ENCODE results near the gene VKORC1L1. TPM values are rescaled to one million over a fixed set of nuclear protein-coding genes. Genes with fewer than 3 reads are reported as not detected.
"Not testable (repeated sequence)": the region's sequence is repeated elsewhere in the genome, so short reads cannot be mapped to it uniquely, and the experiment has no call there.

Gene VKORC1L1
- 23.1 and 23.6 TPM in 2 replicates for total RNA-seq
- long read RNA-seq, full-length matches to known transcripts, result 5 of 20 reads
- long read RNA-seq, partial matches to known transcripts, result 0 of 20 reads
- long read RNA-seq, other reads (novel, unspliced or antisense), result 15 of 20 reads

- Mint-ChIP-seq H3K36me3 (ENCODE audit: unreplicated experiment) (no peaks in the 10 kb centered on the region), H3K9me3 (ENCODE audit: unreplicated experiment) (no peaks in the 10 kb centered on the region), H3K27ac (ENCODE audit: unreplicated experiment) (peak within 1 kb of the TSS; percentile 44), H3K4me1 (ENCODE audit: unreplicated experiment) (peaks cover 7% of the 10 kb centered on the region), H3K27me3 (ENCODE audit: unreplicated experiment) (no peaks in the 10 kb centered on the region), H3K4me3 (ENCODE audit: unreplicated experiment) (peak within 1 kb of the TSS; percentile 76)
- peak; percentile 99 for DNase-seq (ENCODE audit: extremely low spot score, unreplicated experiment)
- TF ChIP-seq, protein P1, sequence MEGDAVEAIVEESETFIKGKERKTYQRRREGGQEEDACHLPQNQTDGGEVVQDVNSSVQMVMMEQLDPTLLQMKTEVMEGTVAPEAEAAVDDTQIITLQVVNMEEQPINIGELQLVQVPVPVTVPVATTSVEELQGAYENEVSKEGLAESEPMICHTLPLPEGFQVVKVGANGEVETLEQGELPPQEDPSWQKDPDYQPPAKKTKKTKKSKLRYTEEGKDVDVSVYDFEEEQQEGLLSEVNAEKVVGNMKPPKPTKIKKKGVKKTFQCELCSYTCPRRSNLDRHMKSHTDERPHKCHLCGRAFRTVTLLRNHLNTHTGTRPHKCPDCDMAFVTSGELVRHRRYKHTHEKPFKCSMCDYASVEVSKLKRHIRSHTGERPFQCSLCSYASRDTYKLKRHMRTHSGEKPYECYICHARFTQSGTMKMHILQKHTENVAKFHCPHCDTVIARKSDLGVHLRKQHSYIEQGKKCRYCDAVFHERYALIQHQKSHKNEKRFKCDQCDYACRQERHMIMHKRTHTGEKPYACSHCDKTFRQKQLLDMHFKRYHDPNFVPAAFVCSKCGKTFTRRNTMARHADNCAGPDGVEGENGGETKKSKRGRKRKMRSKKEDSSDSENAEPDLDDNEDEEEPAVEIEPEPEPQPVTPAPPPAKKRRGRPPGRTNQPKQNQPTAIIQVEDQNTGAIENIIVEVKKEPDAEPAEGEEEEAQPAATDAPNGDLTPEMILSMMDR (IDR thresholded peaks at IDR 0.05), result no peak
Measured at GRCh38 chr7:65872776-65873581, at the start of gene VKORC1L1. VKORC1L1 (plus strand) TSS chr7:65873074; CDS start chr7:65873372, 298 bp downstream.

- Mint-ChIP-seq H3K36me3 (ENCODE audit: unreplicated experiment) (no peaks in the 10 kb centered on the region), H3K27me3 (ENCODE audit: unreplicated experiment) (peaks cover 4% of the 10 kb centered on the region), H3K4me1 (ENCODE audit: unreplicated experiment) (no peaks in the 10 kb centered on the region), H3K27ac (ENCODE audit: unreplicated experiment) (no peak overlapping the region), H3K9me3 (ENCODE audit: unreplicated experiment) (no peaks in the 10 kb centered on the region), H3K4me3 (ENCODE audit: unreplicated experiment) (no peak overlapping the region)
- no peak for DNase-seq (ENCODE audit: extremely low spot score, unreplicated experiment)
- TF ChIP-seq, protein P1 (IDR thresholded peaks at IDR 0.05), result no peak
Measured at GRCh38 chr7:65827366-65827765, 45.5 kb upstream of the VKORC1L1 start.

DNA sequence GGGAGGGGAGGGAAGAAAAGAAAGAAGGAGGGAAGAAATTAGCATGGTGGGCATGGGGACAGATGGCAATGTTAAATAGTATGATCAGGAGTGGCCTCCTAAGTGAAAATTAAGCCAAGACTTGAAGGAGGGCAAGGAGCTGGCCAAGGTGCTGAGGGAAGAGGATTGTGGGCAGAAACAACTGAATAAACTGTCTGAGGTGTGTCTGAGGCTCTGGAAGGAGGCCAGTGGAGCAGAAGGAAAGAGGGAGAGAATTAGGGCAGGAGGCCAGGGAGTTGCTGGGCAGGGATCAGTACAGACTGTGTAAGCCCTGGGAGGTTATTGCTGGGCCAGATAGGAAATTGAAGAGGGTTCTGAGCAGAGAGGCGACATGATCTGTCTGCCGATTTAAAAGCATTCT, 40.6 kb upstream of the VKORC1L1 start:
- TF ChIP-seq, protein P1 (IDR thresholded peaks at IDR 0.05), result no peak
- H3K4me1 Mint-ChIP-seq (ENCODE audit: unreplicated experiment), result no peaks in the 10 kb centered on the region
- peaks cover 3% of the 10 kb centered on the region for H3K9me3 Mint-ChIP-seq (ENCODE audit: unreplicated experiment)
- no peaks in the 10 kb centered on the region for H3K36me3 Mint-ChIP-seq (ENCODE audit: unreplicated experiment)
- H3K27ac Mint-ChIP-seq (ENCODE audit: unreplicated experiment), result no peak overlapping the region
- H3K27me3 Mint-ChIP-seq (ENCODE audit: unreplicated experiment), result peaks cover 3% of the 10 kb centered on the region
- DNase-seq (ENCODE audit: extremely low spot score, unreplicated experiment), result no peak
- H3K4me3 Mint-ChIP-seq (ENCODE audit: unreplicated experiment), result no peak overlapping the region

DNA sequence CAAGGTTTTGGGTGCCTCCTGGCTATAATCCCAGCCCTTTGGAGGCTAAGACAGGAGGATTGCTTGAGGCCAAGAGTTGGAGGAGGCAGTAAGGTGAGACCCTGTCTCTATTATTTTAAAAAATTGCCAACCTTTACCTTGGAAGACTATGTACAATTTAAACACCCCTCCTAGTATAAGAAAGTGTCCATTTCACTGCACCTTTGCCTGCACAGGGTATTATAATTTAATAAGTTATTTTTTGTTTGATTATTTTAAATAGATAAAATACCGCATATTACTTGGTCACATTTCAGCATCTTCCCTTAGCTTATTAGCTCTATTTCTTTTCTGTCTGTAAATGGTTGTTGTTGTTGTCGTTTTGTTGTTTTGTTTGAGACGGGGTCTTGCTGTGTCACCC, 36.2 kb upstream of the VKORC1L1 start:
- not testable (repeated sequence) for H3K27ac Mint-ChIP-seq (ENCODE audit: unreplicated experiment); H3K27me3 Mint-ChIP-seq (ENCODE audit: unreplicated experiment); H3K4me3 Mint-ChIP-seq (ENCODE audit: unreplicated experiment); H3K36me3 Mint-ChIP-seq (ENCODE audit: unreplicated experiment); DNase-seq (ENCODE audit: extremely low spot score, unreplicated experiment); H3K4me1 Mint-ChIP-seq (ENCODE audit: unreplicated experiment); H3K9me3 Mint-ChIP-seq (ENCODE audit: unreplicated experiment)

- not testable (repeated sequence) for DNase-seq (ENCODE audit: extremely low spot score, unreplicated experiment)
Measured at GRCh38 chr7:65837541-65837956, 35.3 kb upstream of the VKORC1L1 start.

DNA sequence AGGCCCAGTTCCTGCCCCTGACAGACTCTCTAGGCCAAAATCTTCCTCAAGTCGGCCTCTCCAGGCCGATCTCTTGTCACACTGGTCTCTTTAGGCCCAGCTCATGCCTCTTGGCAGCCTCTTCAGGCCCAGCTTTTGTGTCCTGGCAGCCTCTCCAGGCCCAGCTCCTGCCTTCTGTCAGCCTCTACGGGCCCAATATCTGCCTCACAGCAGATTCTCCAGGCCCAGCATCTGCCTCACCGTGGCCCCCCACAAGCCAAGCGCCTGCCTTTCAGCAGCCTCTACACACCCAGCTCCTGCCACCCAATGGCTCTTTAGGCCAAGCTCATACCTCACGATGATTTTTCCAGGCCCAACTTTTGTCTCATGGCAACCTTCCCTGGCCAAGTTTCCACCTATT, 33.0 kb upstream of the VKORC1L1 start:
- no peaks in the 10 kb centered on the region for H3K4me1 Mint-ChIP-seq (ENCODE audit: unreplicated experiment)
- peaks cover 3% of the 10 kb centered on the region for H3K36me3 Mint-ChIP-seq (ENCODE audit: unreplicated experiment)
- H3K27ac Mint-ChIP-seq (ENCODE audit: unreplicated experiment), result no peak overlapping the region
- TF ChIP-seq, protein P1 (IDR thresholded peaks at IDR 0.05), result no peak
- no peak overlapping the region for H3K4me3 Mint-ChIP-seq (ENCODE audit: unreplicated experiment)
- no peak for DNase-seq (ENCODE audit: extremely low spot score, unreplicated experiment)
- peaks cover 2% of the 10 kb centered on the region for H3K27me3 Mint-ChIP-seq (ENCODE audit: unreplicated experiment)
- H3K9me3 Mint-ChIP-seq (ENCODE audit: unreplicated experiment), result peaks cover 3% of the 10 kb centered on the region

More at GRCh38 chr7:65837541-65837956, 35.3 kb upstream of the VKORC1L1 start:
- not testable (repeated sequence) for H3K9me3 Mint-ChIP-seq (ENCODE audit: unreplicated experiment); H3K27ac Mint-ChIP-seq (ENCODE audit: unreplicated experiment); H3K27me3 Mint-ChIP-seq (ENCODE audit: unreplicated experiment); H3K4me1 Mint-ChIP-seq (ENCODE audit: unreplicated experiment); H3K36me3 Mint-ChIP-seq (ENCODE audit: unreplicated experiment); H3K4me3 Mint-ChIP-seq (ENCODE audit: unreplicated experiment)
